ENCODE measurements around the gene NUMB.

GRCh38 chr14:73266317-73266716 lies 192.0 kb downstream of the NUMB start:
- no peak for TF ChIP-seq CTCF (IDR thresholded peaks at IDR 0.05)
- TF ChIP-seq POLR2A (IDR thresholded peaks at IDR 0.05): no peak
- no peak for TF ChIP-seq EP300 (IDR thresholded peaks at IDR 0.05)
